NCI-H2081 (cell line): ENCODE measurements around the gene ADAMTS2.
"Not testable (repeated sequence)": the region's sequence is repeated elsewhere in the genome, so short reads cannot be mapped to it uniquely, and the experiment has no call there.

Source experiments
- DNase-seq, 2 experiments: peaks; one replicate each; lab custom pipeline; 2025; lab: John Stamatoyannopoulos, UW

The ADAMTS2 gene

GRCh38 chr5:179217356-179217755 lies 127.9 kb downstream of the ADAMTS2 start:
- DNase-seq = no peak

- DNase-seq = not testable (repeated sequence)
Measured at GRCh38 chr5:179216381-179216780, 128.9 kb downstream of the ADAMTS2 start.

GRCh38 chr5:179215576-179215975 lies 129.7 kb downstream of the ADAMTS2 start:
- no peak for DNase-seq

GRCh38 chr5:179214678-179215077 lies 130.6 kb downstream of the ADAMTS2 start:
- no peak for DNase-seq

GRCh38 chr5:179212870-179213269 lies 132.4 kb downstream of the ADAMTS2 start:
- no peak for DNase-seq

- no peak for DNase-seq
Measured at GRCh38 chr5:179211631-179212030, 133.6 kb downstream of the ADAMTS2 start.

GRCh38 chr5:179211068-179211467 lies 134.2 kb downstream of the ADAMTS2 start:
- DNase-seq = no peak

- no peak for DNase-seq
Measured at GRCh38 chr5:179210478-179210877, 134.8 kb downstream of the ADAMTS2 start.

- DNase-seq = no peak
Measured at GRCh38 chr5:179209359-179210150, 135.7 kb downstream of the ADAMTS2 start.

GRCh38 chr5:179208706-179209358 lies 136.4 kb downstream of the ADAMTS2 start:
- DNase-seq = no peak

- no peak for DNase-seq
Measured at GRCh38 chr5:179207920-179208705, 137.1 kb downstream of the ADAMTS2 start.

GRCh38 chr5:179207470-179207869 lies 137.8 kb downstream of the ADAMTS2 start:
- DNase-seq = no peak

GRCh38 chr5:179206366-179206765 lies 138.9 kb downstream of the ADAMTS2 start:
- no peak for DNase-seq

GRCh38 chr5:179205277-179205676 lies 140.0 kb downstream of the ADAMTS2 start:
- no peak for DNase-seq

- no peak for DNase-seq
Measured at GRCh38 chr5:179204572-179204971, 140.7 kb downstream of the ADAMTS2 start.

- DNase-seq = no peak
Measured at GRCh38 chr5:179203248-179203647, 142.0 kb downstream of the ADAMTS2 start.

- no peak for DNase-seq
Measured at GRCh38 chr5:179201986-179202385, 143.3 kb downstream of the ADAMTS2 start.

- DNase-seq = no peak
Measured at GRCh38 chr5:179199246-179199645, 146.0 kb downstream of the ADAMTS2 start.

- DNase-seq = no peak
Measured at GRCh38 chr5:179198825-179199224, 146.4 kb downstream of the ADAMTS2 start.

- no peak for DNase-seq
Measured at GRCh38 chr5:179196405-179197079, 148.7 kb downstream of the ADAMTS2 start.

- no peak for DNase-seq
Measured at GRCh38 chr5:179195561-179196404, 149.5 kb downstream of the ADAMTS2 start.
